NCI-H1417 treated with DMSO at 0.1 percent for 48 hours (cell line): ENCODE results near the gene CDC42BPG.
"Not testable (repeated sequence)": the region's sequence is repeated elsewhere in the genome, so short reads cannot be mapped to it uniquely, and the experiment has no call there.

ENCODE experiments used
- DNase-seq: peaks from one replicate; lab custom pipeline; 2025; lab: John Stamatoyannopoulos, UW

CDC42BPG gene

DNA sequence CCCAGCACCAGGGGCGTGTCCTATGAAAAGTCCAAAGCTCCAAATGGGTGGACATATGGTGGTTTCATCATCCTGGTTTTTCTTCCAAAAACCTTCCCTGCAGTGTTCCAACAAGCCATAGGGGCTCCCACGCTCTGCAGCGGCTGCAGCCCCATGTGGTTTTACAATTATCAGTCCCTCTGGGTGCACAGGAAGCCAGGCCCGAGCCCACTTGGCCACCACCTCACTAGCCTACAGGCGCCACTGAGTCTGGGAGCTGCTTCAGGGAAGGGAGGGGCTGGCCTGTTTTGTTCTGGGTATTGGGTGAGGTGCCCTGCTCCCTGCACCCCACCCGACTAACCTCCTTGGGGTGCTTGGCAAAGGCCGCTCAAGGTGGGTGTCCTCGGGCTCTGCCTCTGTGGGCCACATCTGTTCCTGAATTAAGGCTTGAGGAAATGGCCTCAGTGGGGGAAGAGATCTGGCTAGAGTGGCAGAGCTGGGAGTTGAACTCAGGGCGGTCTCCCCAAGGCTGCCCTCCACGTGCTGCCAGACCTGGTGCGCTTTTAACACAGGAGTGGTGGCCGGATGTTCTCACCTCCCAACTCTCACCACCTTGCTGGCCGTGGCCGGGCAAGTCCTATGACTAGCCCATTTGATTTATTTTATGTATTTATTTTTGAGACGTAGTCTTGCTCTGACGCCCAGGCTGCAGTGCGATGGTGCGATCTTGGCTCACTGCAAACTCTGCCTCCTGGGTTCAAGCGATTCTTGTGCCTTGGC lies 5.3 kb upstream of the CDC42BPG start:
- no peak for DNase-seq

DNA sequence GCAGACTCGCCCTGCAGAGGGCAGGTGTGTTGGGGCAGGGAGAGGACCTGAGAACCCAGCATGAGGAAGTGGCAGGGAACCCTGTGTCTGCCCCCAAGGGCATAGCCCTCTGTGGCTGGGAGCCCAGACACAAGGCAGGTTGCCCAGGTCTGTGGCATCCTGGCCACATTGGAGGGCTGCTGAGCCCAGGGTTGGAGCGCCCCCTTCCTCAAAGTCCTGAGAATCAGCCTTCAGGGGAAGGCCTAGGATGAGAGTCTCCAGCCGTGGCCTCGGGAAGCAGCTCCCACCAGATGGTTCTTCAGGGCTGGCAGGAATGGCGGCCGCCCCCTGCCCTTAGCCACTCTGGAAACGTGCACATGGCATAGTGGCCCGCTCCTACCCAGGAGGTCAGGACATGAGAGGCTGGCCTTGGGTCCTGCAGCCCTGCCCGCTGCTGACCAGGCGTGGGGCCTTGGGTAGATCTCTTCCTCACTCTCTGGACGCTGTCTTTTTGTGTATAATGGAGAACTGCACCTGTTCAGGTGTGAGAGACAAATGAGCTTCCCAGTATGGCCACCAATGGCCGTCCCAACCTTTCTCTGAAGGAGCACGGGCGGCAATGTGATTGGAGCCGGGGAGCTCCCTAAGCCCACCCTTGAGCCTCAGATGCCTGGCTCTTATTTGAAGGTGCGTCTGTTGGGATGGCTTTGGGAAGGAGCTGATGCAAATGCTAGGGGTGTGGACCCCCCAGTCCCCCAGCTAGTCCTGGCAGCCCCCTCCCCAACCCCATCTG lies 4.6 kb upstream of the CDC42BPG start:
- no peak for DNase-seq

DNA sequence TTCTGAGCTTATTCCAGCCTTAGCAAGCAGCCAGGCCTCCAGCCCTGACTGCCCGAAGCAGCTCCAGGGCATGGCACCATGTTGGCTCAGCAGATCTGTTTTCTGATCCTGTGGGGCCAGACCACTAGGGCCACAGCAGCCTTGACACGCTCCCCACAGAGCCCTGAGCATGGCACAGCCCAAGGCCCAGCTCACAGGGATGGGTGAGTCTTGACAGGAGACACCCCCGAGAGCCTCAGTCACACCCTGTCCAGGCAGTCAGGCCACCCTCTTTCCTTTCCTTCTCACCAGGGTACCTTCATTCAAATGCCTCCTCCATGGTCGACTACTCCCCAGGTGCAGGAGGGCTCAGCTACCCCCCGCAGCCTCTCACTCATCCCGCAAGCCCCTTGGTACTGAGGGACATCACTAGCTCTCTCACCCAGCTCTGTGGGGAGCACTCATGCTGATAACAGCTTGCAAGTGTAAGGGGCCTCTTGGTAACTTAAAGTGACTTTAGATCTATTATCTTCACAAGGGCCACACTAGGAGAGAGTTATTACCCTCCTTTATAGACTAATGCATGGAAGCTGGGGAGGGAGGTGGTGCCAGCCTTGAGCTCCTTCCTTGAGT lies 3.9 kb upstream of the CDC42BPG start:
- no peak for DNase-seq

DNA sequence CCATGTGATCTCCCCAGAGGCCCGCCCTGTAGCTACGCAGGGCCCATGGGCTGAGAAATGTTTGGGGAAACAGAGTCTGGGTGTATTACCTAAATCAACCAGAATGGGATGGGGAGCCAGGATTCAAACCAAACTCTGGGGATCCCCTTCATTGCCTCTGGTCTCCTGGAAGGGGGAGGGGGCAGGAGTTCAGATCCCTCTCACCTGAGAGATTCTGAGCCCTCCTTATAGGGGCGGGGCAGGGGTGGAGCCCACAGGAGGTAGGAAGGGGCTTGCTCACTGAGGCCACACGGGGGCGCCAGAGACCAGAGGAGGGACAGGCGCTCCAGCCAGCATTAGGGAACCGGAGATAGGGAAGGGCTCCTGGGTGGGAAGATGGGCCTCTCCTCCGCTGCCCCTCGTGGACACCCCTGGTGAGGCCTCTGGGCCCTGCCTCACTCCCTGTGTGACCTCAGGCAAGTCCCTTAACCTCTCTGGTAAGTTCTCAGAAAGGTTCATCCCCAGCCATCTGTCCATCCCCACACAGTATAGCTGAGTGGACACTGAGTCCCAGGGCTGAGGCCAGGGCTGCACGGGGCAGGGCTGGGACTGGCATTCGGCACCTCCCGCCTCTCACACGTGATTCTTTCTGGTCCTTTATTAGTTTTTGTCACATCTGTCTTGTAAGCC lies 2.7 kb upstream of the CDC42BPG start:
- DNase-seq = peak; percentile 64

DNA sequence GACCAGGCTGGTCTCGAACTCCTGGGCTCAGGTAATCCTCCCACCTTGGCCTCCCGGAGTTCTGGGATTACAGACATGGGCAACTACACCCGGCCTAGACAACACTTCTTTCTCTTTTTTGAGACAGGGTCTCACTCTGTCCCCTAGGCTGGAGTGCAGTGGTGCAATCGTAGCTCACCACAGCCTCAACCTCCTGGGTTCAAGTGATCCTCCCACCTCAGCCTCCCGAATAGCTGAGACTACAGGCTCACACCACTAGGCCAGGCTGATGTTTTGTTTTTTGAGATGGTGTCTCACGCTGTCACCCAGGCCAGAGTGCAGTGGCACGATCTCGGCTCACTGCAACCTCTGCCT lies 1.3 kb upstream of the CDC42BPG start:
- not testable (repeated sequence) for DNase-seq

DNA sequence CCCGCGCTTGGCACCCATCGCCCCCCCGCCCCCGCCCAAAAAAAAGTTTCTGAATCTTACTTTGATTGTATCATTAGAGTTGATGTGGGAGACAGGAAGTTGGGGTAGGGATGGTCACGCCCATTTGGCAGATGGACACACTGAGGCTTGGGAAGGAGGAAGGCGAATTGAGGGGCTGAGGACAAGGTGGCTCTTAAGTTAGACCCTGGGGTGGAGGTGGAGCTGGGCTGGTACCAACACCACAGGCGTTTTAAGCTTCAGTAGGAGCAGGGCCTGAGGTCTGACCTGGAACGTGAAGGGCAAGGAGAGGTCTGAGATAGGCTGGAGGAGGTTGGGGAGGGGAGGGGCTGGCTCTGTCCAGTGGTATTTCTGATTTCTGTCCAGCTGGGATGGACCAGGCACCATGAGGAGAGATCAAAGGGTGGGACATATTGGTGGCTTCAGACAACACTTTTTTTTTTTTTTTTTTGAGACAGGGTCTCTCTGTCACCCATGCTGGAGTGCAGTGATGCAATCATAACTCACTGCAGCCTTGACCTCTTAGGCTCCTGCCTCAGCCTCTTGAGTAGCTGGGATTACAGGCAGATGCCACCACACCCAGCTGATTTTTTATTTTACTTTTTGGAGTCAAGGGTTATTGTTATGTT lies 799 bp upstream of the CDC42BPG start:
- DNase-seq = no peak

DNA sequence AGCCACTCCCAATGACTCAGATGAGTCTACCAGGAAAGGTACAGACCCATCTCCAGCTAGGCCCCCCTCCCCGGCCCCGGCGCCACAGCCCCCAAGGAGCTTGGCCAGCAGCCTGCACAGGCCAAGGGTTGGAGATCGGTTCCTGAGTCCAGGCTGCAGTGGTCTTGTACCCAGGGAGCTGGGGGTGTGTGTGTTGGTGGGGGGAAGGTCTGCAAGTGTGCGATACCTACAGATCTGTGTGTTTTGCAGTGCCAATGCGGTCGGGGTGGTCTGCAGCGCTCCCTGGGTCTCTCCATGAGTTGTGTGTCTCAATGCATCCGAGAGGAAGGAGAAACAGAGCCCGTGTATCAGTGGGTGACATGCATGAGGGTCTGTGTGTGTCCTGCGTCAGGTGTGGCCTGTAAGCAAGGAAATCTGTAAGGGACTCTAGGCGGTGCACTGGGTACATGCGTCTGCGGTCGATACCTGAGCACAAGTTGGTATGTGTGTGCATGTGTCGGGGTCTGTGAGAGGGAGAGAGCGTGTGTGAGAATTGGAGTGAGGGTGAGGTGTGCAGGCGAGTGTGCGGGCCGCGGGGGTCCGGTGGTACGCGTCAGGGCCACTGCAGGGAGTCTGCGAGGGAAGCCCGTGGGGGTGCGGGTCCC lies 645 bp downstream of the CDC42BPG start:
- DNase-seq = no peak

DNA sequence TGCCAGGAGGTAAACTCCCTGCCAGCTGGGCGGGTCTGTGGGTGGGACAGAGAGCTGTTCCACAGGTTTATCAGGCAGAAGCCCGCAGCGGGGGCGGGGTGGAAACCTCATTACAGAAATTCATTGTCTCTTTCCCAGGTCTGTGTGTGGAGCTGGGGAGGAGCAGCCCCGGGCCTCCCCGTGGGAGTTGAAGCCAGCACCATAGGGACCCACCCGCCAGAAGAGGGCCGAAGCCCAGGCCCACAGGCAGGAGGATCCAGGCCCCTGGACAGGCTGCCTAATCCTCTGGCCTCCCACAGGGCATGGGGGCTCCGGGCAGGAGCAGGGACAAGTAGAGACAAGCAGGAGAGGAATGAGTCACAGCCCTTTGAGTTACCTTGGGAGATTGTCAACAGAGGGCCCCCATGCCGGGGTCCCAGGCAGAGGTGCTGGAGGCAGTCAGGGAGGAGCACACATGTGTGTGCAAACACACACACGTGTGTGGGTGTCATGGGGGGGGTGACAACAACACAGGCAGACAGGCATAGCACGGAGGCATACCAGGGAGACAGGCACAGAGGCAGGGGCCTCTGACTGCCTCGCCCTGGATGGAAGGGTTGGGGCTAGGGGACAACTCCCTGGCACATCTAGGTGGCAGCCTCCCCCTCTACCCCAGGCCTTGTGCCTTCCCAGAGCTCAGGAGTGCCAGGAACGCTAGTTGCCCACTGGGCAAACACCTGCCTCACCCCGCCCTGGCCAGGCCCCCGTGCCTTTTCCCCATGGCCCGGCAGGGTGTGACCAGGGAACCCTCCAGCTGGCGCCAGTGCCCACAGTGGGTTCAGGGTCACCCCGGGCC lies 1.4 kb downstream of the CDC42BPG start:
- no peak for DNase-seq

DNA sequence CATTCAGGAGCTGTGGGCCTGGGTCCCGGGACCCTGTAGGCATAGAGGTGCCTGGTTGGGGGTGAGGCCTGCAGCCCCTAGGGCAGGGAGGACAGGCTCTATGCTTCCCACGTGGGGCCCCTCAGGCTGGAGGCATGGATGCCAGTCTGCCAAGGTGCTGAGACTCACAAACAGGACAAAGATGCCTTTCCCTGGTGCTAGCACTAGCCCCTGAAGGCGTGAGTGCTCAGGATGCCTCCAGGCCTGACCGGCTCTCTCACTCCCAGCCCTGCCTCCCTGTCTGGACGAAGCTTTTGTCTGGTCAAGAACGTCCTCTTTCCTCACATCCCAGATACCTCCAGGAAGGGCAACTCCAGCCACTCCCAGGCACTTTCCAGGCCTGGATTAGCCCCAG lies 2.1 kb downstream of the CDC42BPG start:
- DNase-seq = no peak

DNA sequence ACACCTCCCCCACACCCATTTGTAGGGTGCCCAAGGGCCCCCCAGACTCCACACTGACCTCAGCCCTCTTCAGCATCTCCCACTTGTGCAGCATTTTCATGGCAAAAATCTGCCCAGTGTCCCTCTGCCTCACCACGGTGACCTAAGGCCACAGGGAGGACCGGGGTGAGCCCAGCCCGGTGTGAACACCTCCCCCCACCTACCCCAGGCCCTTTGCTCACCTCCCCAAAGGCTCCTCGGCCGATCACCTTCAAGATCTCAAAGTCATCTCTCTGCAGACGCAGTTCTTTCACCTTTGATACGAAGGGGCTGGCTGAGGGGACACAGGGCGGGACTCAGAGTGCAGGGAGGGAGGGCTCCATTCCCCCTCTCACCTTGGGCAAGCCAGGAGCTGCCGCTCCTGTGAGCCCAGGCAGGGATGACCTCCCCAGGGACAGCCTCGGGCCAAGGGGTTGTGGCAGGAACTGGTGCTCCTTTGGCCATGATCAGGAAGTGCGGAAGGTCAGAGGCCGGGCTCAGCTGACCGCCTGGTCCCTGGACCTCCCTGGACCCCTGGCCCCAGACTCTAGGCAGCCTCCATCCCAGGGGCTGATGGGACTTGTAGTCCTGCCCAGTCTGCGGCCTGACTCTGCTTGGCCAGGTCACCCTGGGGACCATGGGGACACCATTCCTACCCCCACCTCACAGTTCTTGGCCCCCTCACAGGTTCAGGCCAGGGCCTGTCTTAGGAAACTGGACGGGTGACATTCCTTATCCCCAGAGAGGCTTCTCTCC lies 2.7 kb downstream of the CDC42BPG start:
- DNase-seq = no peak

DNA sequence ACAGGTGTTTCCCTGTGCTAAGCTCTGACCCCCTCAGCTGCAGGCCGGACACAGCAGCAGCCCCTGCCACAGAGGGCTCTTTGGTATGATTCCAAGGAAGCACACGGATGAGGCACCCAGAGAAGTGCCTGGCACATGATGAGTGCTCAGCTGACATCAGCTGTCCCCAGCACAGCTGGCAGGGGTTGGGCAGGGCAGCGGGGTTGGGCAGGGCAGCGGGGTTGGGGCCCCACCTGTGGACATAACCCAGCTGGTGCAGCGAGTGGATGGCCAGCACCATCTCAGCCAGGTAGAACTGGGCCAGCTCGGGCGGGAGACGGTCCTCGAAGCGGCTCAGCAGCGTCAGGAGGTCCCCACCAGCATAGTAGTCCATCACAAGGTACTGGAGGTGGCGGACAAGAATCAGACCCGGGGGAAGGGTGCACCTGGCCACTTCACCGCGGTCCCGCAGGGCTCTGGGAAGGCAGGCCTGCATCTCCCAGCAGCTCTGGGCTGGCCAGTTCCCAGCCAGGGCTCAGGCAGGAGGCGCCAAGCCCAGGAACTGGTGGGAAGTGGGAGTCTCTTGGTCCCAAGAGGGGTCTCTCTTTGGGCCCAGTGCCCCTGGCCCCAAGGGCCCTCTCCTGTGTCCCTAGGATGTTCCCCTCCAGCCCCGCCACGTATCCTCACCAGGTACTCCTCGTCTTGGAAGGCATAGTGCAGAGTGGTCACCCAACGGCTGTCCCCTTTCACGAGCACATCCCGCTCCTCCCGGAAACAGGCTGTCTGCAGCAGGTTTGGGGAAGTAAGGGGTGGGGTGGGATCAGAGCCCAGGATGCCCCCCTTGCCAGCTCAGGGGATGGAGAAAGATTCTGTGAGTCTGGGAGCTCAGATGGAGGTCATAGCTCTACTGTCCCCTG lies 4.3 kb downstream of the CDC42BPG start:
- no peak for DNase-seq

DNA sequence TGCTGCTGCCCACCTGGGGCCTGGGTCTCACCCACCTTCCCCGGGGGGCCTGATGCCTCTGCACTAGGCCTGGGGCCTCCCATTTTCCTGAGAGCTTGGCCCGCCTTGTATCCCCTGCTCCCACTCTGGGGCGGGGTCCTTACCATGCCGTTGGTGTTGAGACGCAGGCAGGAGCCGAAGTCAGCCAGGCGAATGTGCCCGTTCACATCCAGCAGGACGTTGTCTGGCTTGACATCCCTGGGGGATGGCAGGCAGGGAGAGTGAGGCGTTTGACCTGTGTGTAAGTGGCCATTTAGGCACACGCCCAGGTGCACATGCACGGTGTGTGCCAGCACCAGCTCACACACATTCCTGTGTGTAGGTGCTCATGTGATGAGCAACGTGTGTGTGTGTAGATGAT lies 5.1 kb downstream of the CDC42BPG start:
- no peak for DNase-seq

DNA sequence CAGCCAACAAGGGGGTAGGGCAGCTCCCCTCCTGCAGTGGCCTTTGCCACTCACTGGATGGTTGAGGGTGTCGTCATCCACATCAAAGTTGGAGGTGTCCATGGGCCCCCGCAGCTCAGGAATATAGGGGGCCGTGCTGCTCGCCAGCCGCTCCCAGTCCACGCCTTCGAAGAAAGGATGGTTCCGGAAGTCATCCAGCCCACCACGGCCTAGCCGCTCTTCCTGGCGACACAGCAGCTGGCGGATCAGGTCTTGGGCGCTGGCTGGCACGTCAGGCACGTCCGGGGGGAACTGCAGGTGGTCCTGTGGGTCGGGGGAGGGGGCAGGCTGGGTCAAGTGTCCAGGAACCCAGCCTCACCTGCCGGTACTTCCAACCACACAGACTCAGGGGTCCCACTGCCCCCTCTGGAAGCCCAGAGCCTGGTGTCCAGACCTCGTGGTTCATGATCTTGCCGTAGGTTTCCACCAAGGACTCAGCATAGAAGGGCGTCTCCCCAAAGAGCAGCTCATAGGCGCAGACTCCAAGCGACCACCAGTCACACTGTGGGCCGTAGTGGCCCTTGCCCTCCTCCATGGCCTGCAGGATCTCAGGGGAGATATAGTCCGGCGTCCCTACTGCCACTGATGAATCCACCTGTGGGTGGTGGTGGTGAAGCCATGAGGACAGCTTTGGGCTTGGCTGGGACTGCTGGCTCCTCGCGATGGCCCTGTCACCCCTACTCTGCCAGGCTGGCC lies 5.7 kb downstream of the CDC42BPG start:
- DNase-seq = no peak

DNA sequence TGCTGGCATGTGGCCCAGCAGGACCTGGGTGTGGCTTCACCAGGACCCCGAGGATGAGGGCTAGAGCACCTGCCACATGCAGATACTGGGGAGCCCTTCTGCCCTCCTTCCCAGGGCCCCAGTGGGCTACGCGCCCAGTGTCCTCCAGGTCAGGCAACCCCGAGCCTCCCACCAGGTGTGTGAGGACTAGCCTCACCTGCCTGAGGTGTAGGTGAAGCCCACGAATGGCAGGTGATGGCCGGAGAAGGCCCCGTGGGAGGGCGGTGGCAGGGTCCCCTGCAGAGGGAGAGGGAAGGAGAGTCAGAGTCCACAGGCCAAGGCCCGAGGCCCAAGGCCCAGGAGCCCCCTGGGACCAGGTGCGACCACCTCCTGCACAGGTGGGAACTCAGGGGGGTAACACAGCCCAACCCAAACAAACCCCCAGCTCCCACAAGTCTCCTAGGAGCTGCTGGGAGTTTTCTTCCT lies 6.5 kb downstream of the CDC42BPG start:
- no peak for DNase-seq

DNA sequence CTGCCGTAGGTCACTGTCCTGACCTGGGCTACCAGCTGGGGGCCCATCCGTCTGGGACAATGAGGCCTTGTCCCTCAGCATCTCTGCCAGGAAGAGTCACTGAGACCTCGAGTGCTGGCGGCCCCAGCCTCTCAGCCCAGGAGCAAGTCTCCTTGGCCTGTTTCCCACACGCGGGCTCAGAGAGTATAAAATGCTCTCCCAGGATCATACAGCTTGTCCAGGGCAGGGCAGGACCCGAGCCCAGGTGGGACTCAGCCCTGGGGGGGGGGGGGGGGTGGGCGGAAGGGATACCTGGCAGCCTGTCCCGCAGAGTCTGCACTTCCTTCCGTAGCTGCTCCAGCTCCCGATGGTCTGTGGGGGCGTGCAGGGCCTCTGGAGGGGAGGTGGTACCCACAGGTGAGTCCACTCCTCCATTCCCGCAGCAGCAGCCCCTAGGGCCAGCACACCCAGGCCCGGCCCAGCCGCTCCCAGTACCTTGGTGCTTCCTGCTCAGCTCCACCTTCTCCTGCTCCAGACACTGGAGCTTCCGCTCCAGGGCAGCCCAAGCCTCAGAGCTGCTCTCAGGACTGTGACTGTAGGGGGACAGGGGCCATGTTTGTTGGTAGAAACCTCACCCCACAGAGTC lies 7.9 kb downstream of the CDC42BPG start:
- DNase-seq = no peak

DNA sequence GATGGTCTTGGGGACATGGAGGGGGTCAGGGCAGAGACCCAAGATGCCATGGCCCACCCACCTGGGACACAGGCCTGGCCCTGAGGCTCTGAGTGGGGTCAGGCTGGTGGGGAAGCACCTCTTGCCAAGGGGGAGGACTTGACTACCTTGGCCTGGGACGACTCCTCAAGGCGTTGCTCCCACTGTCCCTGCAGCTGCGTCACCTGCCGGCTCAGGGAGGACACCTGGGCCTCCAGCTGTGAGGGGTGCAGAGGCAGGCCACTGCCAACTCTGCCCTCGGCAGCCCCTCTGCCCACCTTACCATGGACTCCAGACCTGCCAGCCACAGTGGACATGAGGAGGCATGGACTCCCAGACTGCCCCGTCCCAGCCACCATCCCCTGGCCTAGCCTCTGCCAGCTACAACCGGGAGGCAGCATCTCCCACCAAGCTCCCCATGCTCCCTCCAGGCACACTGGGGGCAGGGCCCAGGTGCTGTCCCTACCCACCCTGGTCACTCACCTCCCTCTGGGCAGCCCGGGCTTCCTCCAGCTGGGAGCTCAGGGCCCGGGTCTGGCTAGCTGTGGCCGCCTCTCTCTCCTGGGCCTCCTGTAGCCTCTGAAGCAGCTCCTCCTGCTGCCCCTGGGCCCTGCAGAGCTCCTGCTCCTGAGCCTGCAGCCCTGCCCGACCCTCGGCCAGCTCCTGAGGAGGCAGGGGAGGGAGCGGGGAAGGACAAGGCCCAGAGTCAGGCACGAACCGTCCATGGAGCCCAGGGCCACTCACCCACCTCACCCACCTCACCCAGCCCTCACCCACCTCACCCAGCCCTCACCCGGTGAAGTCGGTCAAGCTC lies 8.6 kb downstream of the CDC42BPG start:
- DNase-seq = no peak
